CD4-positive, CD25-positive, alpha-beta regulatory T cell (primary cell): ENCODE measurements around the gene PAQR4. TPM values are rescaled to one million over a fixed set of nuclear protein-coding genes. Genes with fewer than 3 reads are reported as not detected.

ENCODE experiments used
- ATAC-seq, 2 donors: fragments of 150-1000 bp; cut with Tn5 transposase; one replicate each; pipeline ENCODE4 v1.10.0; 2021; ENCODE audit warnings: low read depth in 2 of 2, moderate number of reproducible peaks in 2 of 2, moderate library complexity in 1 of 2
- DNase-seq, 3 donors: peaks; one replicate each; pipeline versions ENCODE4 v3.0.0 to v3.0.0-alpha.2; 2012 to 2022; ENCODE audit warnings: mixed read lengths in 1 of 3
- H3K27ac ChIP-seq: one replicate; pipeline ENCODE4 v1.7.0; 2013; ENCODE audit warnings: mild to moderate bottlenecking, low read length; ENCODE audit not compliant: insufficient read depth, poor library complexity, severe bottlenecking
- H3K27me3 ChIP-seq: one replicate; pipeline ENCODE4 v1.7.0; 2013; ENCODE audit warnings: low read length; ENCODE audit not compliant: control insufficient read depth, insufficient read depth
- H3K36me3 ChIP-seq: one replicate; pipeline ENCODE4 v1.7.0; 2013; ENCODE audit warnings: mild to moderate bottlenecking, low read length, moderate library complexity; ENCODE audit not compliant: control insufficient read depth, insufficient read depth
- H3K4me1 ChIP-seq: 2 replicates; pipeline ENCODE4 v1.7.0; 2013; ENCODE audit warnings: mild to moderate bottlenecking, low read length; ENCODE audit not compliant: insufficient read depth, control insufficient read depth, poor library complexity, severe bottlenecking
- H3K4me3 ChIP-seq: one replicate; pipeline ENCODE4 v1.7.0; 2013; ENCODE audit warnings: low read depth, mild to moderate bottlenecking, low read length, moderate library complexity
- H3K9me3 ChIP-seq, 2 experiments: 1 replicate in 1 of 2; 2 replicates in 1 of 2; pipeline ENCODE4 v1.7.0; 2013; ENCODE audit warnings: low read length in 2 of 2, mild to moderate bottlenecking in 1 of 2, moderate library complexity in 1 of 2; ENCODE audit not compliant: control insufficient read depth in 2 of 2
- H3K27ac Mint-ChIP-seq, 3 donors: one replicate each; pipeline ENCODE4 v1.8.0; 2020 to 2022; ENCODE audit warnings: mild to moderate bottlenecking in 3 of 3, mixed read lengths in 3 of 3, moderate library complexity in 2 of 3
- H3K27me3 Mint-ChIP-seq: one replicate; pipeline ENCODE4 v1.8.0; 2022; ENCODE audit warnings: mild to moderate bottlenecking, mixed read lengths
- H3K36me3 Mint-ChIP-seq: one replicate; pipeline ENCODE4 v1.8.0; 2020; ENCODE audit warnings: mixed read lengths
- H3K4me1 Mint-ChIP-seq, 4 donors: one replicate each; pipeline ENCODE4 v1.8.0; 2020 to 2022; ENCODE audit warnings: mixed read lengths in 4 of 4, mild to moderate bottlenecking in 1 of 4
- H3K4me3 Mint-ChIP-seq, 4 donors: one replicate each; pipeline ENCODE4 v1.8.0; 2020 to 2022; ENCODE audit warnings: mild to moderate bottlenecking in 4 of 4, mixed read lengths in 4 of 4, moderate library complexity in 3 of 4
- H3K9me3 Mint-ChIP-seq, 7 donors: one replicate each; pipeline ENCODE4 v1.8.0; 2020 to 2022; ENCODE audit warnings: mixed read lengths in 7 of 7, mild to moderate bottlenecking in 3 of 7, moderate library complexity in 2 of 7
- polyA plus RNA-seq, 4 donors: library from polyadenylated mRNA; unstranded; fragments of 300-500 nt; fragmentation: Illumina TruSeq; gene quantifications; one replicate each; pipeline ENCODE4 v1.2.3, GENCODE V29; 2021
- total RNA-seq: library from RNA; stranded (reverse); gene quantifications from one replicate; pipeline ENCODE4 v1.2.3, GENCODE V29; 2022

PAQR4 gene
- total and polyA plus RNA-seq, 5 donors from 2014 or later: 2.2 to 8.0 (median 5.6) TPM

DNA sequence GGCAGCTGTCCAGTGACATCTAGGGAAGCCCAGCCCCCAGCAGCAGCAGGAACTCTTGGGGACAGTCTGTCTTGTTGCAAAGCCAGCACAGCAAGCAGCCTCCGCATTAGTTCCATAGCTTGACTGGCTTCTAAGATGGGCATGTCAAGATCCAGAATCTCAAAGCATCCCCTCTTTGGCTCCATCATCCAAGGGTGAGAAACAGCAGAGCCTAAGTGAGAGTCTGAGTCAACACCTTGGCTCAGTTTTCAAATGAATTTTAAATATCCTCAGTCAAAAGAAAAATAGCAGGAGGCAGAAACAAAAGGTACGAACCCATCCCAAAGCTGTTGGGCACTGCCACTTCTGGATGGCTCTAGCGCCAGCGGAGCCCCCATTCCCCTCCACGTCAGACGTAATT lies 45.8 kb downstream of the PAQR4 start:
- H3K9me3 ChIP-seq: no peaks in the 10 kb centered on the region
- H3K4me3 ChIP-seq: no peak overlapping the region
- Mint-ChIP-seq H3K27ac (no peak overlapping the region), H3K4me1 (peaks cover 0 to 17% (median 3%) of the 10 kb centered on the region in 4 donors), H3K27me3 (peaks cover 26% of the 10 kb centered on the region), H3K4me3 (no peak overlapping the region), H3K36me3 (no peaks in the 10 kb centered on the region), H3K9me3 (no peaks in the 10 kb centered on the region)
- DNase-seq: no peak
- no peaks in the 10 kb centered on the region for H3K36me3 ChIP-seq
- no peak overlapping the region for H3K27ac ChIP-seq
- H3K27me3 ChIP-seq: no peaks in the 10 kb centered on the region
- H3K4me1 ChIP-seq: peaks cover 12% of the 10 kb centered on the region
- ATAC-seq: no peak

- peaks cover 26% of the 10 kb centered on the region for H3K27me3 Mint-ChIP-seq
- H3K9me3 Mint-ChIP-seq: no peaks in the 10 kb centered on the region
- H3K36me3 Mint-ChIP-seq: no peaks in the 10 kb centered on the region
- Histone ChIP-seq H3K4me1 (peaks cover 19% of the 10 kb centered on the region), H3K36me3 (no peaks in the 10 kb centered on the region), H3K9me3 (no peaks in the 10 kb centered on the region), H3K4me3 (no peak overlapping the region), H3K27ac (no peak overlapping the region), H3K27me3 (no peaks in the 10 kb centered on the region)
- ATAC-seq (no peak), DNase-seq (no peak)
- H3K4me3 Mint-ChIP-seq: peak overlapping the region in 1 of 4 donors; percentile 82
- H3K4me1 Mint-ChIP-seq: peaks cover 0 to 23% (median 4%) of the 10 kb centered on the region in 4 donors
- no peak overlapping the region for H3K27ac Mint-ChIP-seq
Observed at GRCh38 chr16:3015865-3016521, 46.8 kb downstream of the PAQR4 start.

- H3K4me1 Mint-ChIP-seq: peaks cover 0 to 35% (median 14%) of the 10 kb centered on the region in 4 donors
- H3K4me1 ChIP-seq: peaks cover 33% of the 10 kb centered on the region
Observed at GRCh38 chr16:3017344-3017743, 48.2 kb downstream of the PAQR4 start.

GRCh38 chr16:3017794-3018506 lies 48.8 kb downstream of the PAQR4 start, which contains the start of gene CLDN6:
TSS of gene CLDN6 (minus strand) at chr16:3018183. CDS start at chr16:3016021, 2,162 bp downstream.
- Histone ChIP-seq H3K27me3 (no peaks in the 10 kb centered on the region), H3K27ac (no peak within 1 kb of the TSS), H3K9me3 (no peaks in the 10 kb centered on the region), H3K4me1 (peaks cover 39% of the 10 kb centered on the region), H3K36me3 (no peaks in the 10 kb centered on the region), H3K4me3 (no peak within 1 kb of the TSS)
- H3K36me3 Mint-ChIP-seq: no peaks in the 10 kb centered on the region
- H3K4me1 Mint-ChIP-seq: peaks cover 0 to 41% (median 18%) of the 10 kb centered on the region in 4 donors
- no peaks in the 10 kb centered on the region for H3K9me3 Mint-ChIP-seq
- peak within 1 kb of the TSS in 3 of 4 donors; percentile 22 to 86 (median 29) for H3K4me3 Mint-ChIP-seq
- no peak for DNase-seq
- peaks cover 20% of the 10 kb centered on the region for H3K27me3 Mint-ChIP-seq
- no peak within 1 kb of the TSS for H3K27ac Mint-ChIP-seq
- no peak for ATAC-seq

More at GRCh38 chr16:3017344-3017743, 48.2 kb downstream of the PAQR4 start:
- Mint-ChIP-seq H3K4me3 (peak overlapping the region in 1 of 4 donors; percentile 29), H3K36me3 (no peaks in the 10 kb centered on the region), H3K27ac (no peak overlapping the region), H3K27me3 (peaks cover 21% of the 10 kb centered on the region), H3K9me3 (no peaks in the 10 kb centered on the region)
- no peaks in the 10 kb centered on the region for H3K27me3 ChIP-seq
- H3K4me3 ChIP-seq: no peak overlapping the region
- no peak overlapping the region for H3K27ac ChIP-seq
- ATAC-seq (no peak), DNase-seq (no peak)
- no peaks in the 10 kb centered on the region for H3K36me3 ChIP-seq
- no peaks in the 10 kb centered on the region for H3K9me3 ChIP-seq

DNA sequence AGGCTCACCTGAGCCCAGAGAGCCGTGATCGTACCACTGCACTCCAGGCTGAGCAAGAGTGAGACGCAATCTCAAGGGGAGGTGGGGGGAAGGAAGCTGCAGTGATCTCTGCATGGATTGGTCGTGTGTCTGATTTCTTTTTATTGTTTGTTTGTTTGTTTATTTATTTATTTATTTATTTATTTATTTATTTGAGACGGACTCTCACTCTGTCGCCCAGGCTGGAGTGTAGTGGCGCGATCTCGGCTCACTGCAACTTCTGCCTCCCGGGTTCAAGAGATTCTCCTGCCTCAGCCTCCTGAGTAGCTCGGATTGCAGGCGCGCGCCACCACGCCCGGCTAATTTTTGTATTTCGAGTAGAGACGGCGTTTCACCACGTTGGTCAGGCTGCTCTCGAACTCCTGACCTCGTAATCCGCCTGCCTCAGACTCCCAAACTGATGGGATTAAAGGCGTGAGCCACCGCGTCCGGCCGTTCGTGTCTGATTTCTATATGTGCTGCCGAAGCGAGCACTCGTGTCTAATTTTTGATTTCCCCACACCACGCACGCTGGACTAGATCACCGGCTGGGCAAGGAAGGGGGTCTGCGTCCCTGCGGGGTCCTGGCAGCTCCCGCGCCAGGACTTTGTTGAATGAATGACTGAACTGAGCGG lies 50.6 kb downstream of the PAQR4 start:
- peak overlapping the region in 1 of 3 donors; percentile 66 for H3K27ac Mint-ChIP-seq

DNA sequence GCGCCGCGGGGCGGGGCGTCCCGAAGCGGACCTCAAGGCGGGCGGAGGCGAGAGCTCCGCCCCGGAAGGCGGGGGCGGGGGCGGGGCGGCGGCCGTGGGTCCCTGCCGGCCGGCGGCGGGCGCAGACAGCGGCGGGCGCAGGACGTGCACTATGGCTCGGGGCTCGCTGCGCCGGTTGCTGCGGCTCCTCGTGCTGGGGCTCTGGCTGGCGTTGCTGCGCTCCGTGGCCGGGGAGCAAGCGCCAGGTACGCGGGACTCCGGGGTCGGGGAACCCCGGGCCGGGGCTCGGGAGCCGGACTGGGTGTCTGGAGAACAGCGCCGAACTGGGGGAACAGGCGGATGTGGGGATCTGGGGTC lies 51.1 kb downstream of the PAQR4 start, which contains the start of gene TNFRSF12A:
Gene TNFRSF12A (plus strand): TSS at position 122 of the 357 bp plus-strand sequence. CDS start 30 bp downstream, at position 152.
- peak within 1 kb of the TSS; percentile 59 for H3K4me3 ChIP-seq
- peaks cover 4 to 57% (median 26%) of the 10 kb centered on the region in 4 donors for H3K4me1 Mint-ChIP-seq
- peak within 1 kb of the TSS; percentile 66 to 80 (median 71) for H3K27ac Mint-ChIP-seq
- H3K27me3 Mint-ChIP-seq: peaks cover 15% of the 10 kb centered on the region
- H3K36me3 ChIP-seq: no peaks in the 10 kb centered on the region
- peak within 1 kb of the TSS; percentile 88 to 98 (median 90) for H3K4me3 Mint-ChIP-seq
- peaks cover 52% of the 10 kb centered on the region for H3K4me1 ChIP-seq
- H3K36me3 Mint-ChIP-seq: peaks cover 4% of the 10 kb centered on the region
- H3K27ac ChIP-seq: peak within 1 kb of the TSS; percentile 91
- peak; percentile 7 to 12 for ATAC-seq
- H3K9me3 Mint-ChIP-seq: no peaks in the 10 kb centered on the region
- peak; percentile 51 to 82 (median 63) for DNase-seq
- H3K27me3 ChIP-seq: no peaks in the 10 kb centered on the region
- no peaks in the 10 kb centered on the region for H3K9me3 ChIP-seq

More for the DNA sequence above, 50.6 kb downstream of the PAQR4 start:
- Mint-ChIP-seq H3K9me3 (no peaks in the 10 kb centered on the region), H3K4me3 (peak overlapping the region; percentile 81 to 94 (median 88)), H3K27me3 (peaks cover 19% of the 10 kb centered on the region), H3K4me1 (peaks cover 4 to 57% (median 25%) of the 10 kb centered on the region in 4 donors), H3K36me3 (peaks cover 4% of the 10 kb centered on the region)
- H3K4me3 ChIP-seq: peak overlapping the region; percentile 48
- H3K36me3 ChIP-seq: no peaks in the 10 kb centered on the region
- no peak for ATAC-seq
- H3K27me3 ChIP-seq: no peaks in the 10 kb centered on the region
- no peaks in the 10 kb centered on the region for H3K9me3 ChIP-seq
- no peak overlapping the region for H3K27ac ChIP-seq
- no peak for DNase-seq
- peaks cover 52% of the 10 kb centered on the region for H3K4me1 ChIP-seq

- Mint-ChIP-seq H3K4me3 (peak overlapping the region; percentile 88 to 98 (median 90)), H3K36me3 (peaks cover 4% of the 10 kb centered on the region), H3K4me1 (peaks cover 4 to 57% (median 28%) of the 10 kb centered on the region in 4 donors), H3K9me3 (no peaks in the 10 kb centered on the region), H3K27me3 (peaks cover 15% of the 10 kb centered on the region), H3K27ac (peak overlapping the region; percentile 66 to 80 (median 71))
- no peaks in the 10 kb centered on the region for H3K9me3 ChIP-seq
- DNase-seq: peak in 1 of 3 donors; percentile 75
- H3K27ac ChIP-seq: peak overlapping the region; percentile 91
- H3K4me1 ChIP-seq: peaks cover 52% of the 10 kb centered on the region
- H3K4me3 ChIP-seq: peak overlapping the region; percentile 59
- no peaks in the 10 kb centered on the region for H3K27me3 ChIP-seq
- peaks cover 2% of the 10 kb centered on the region for H3K36me3 ChIP-seq
- peak in 1 of 2 donors; percentile 3 for ATAC-seq
Observed at GRCh38 chr16:3020604-3021448, 51.7 kb downstream of the PAQR4 start.
